ENCODE results near the gene VAMP5.
"Not testable (repeated sequence)": the region's sequence is repeated elsewhere in the genome, so short reads cannot be mapped to it uniquely, and the experiment has no call there.

Gene VAMP5

DNA sequence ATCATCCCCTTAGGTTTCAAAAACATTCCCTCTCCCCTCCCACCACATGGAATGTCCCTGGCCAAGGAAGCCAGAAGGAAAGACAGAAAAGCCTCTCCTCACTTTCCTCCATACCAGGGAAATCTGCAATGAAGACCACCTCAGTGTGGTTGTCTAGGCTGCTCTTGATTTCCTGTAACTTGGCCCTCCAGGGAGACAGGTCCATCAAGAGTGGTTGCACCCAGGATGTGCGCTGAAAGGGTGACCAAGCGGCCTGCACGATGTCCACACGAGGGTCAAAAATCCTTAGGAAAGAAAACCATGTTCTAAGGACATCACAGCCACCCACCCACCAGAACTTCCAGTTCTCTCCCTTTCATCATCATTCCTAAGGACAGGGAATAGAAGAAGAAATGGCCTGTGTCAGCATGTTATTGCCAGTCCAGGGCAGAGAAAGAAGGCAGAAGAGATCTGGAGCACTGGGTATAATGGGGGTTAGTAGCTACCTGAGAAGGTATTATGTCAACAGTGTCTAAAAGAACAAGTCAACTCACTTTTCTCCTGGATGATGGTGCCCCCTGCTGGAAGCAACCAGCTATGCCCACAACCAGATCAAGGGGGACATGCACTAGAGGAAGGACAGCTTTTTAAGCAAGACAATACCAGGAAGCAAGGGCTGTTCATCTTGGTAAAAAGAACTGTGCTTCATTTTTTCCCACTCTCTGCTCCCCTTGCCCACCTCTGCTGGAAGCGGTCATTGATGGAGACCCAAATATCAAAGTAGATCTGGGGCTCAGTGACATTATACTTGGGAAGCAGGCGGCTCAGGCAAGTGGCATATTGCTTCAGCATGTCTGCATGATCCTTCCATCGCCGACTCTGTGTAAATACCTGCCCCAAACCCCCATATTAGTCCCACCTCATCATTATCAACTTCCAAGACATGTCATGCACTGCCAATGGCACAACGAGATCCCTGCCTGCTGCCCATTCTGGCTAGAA is 32.2 kb upstream of the VAMP5 start:
- DNase-seq = peak; percentile 90

DNA sequence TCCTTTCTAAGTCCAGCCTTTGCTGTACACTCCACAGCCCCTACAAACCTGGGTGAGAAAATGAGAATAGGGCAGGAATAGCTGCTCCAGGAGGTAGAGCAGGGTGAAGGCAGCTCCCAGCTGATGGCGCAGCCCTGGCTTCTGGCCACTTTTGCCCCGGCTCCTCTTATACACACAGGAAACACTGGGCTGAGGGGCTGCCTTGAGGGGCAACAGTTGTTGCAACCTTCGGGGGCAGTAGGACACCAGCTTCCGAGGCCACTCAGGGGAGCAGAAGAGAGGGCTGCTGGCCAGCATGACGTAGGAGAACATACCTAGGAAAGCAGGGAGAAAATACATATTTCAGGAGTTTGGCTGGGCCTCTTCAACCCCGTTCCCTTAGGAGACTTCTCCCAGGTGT is 31.0 kb upstream of the VAMP5 start:
- DNase-seq = no peak

DNA sequence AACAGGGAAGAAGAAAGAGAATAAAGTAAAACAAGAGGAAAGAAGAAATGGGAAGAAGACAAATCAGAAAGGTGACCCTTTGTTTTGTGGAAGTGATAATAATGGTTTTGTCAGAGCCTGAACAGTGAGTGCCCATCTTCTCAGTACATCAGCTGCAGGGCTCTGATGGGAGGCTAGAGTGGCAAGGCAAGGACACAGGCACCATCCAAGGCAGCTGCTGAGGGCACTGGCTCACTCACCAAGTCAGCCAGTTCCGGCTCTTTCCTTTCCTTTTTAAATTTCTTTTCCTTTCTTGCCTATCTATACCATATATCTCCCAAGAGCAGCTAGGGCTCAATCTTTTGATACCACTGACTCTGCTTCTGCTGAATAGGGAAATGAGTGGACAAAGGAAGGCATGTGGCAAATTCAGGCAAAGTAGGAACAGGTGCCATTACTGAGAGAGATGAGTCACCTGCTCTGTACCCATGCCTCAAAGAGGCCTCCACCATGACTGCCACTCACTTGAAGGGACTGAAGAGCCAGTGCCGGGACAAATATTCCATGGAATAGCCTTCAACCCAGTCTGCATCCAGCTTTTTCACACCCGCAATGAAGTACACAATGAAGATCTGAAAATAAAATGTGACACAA is 29.1 kb upstream of the VAMP5 start:
- DNase-seq = no peak

DNA sequence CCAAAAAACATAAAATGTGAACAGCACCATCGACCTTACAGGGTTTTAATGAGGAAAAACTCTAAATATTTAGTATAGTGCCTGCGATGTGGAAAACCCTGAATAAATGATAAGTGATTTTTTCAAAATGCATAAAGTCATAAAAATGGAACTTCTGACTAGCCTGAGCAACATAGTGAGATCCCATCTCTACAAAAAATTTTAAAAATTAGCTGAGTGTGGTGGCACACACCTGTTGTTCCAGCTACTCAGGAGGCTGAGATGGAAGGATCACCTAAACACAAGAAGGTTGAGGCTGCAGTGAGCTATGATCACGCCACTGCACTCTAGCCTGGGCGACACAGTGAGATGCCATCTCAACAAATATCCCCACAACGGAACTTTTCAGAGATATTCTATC is 27.1 kb upstream of the VAMP5 start:
- no peak for DNase-seq

DNA sequence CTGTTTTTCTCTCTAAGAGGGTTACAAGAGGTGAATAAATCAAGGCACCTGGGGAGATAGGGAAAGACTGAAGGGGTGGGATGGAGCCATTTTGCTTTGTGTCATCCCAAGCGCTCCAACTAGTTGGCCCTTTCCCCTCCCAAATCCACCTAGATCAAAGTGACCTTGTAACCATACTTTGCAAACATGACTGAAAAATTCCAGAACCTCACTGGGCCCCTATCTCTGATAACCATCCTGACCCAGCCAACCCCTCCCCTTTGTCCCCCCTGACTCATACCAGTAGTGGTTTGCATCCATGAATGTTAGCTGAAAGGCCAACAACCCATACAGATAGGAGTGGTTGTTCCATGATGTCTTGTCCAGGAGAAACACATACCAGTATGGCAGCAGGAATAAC is 26.1 kb upstream of the VAMP5 start:
- no peak for DNase-seq

DNA sequence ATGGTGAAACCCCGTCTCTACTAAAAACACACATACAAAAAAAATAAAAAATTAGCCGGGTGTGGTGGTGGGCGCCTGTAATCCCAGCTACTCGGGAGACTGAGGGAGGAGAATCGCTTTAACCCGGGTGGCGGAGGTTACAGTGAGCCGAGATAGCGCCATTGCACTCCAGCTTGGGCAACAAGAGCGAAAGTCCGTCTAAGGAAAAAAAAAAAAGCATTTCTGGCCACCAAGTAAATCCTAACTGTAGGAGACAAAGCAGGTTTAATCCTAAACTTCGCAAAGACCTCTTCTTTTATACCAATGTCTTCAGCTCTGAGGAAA is 23.9 kb upstream of the VAMP5 start:
- not testable (repeated sequence) for DNase-seq

DNA sequence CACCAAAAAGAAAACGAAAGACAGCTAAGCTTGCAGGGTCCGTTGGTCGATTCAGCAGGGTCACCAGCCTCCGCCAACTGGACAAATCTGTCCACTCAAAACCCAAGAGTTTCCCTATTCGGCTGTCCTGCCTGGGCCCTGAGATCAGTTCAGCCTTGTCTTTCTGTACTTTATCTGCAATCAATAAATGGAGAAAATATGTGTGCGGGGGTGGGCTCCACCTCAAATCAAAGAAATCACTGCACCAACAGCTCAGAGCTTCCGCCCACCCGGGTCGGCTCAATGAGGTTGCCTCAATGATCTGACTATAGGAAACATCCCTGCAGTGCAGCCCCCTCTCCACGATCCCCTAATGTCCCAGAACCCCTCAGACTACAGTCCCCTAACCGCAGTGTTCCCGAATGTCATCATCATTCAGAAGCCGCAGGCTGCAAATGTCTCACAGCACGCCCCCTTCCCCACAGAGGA is 23.4 kb upstream of the VAMP5 start:
- no peak for DNase-seq

DNA sequence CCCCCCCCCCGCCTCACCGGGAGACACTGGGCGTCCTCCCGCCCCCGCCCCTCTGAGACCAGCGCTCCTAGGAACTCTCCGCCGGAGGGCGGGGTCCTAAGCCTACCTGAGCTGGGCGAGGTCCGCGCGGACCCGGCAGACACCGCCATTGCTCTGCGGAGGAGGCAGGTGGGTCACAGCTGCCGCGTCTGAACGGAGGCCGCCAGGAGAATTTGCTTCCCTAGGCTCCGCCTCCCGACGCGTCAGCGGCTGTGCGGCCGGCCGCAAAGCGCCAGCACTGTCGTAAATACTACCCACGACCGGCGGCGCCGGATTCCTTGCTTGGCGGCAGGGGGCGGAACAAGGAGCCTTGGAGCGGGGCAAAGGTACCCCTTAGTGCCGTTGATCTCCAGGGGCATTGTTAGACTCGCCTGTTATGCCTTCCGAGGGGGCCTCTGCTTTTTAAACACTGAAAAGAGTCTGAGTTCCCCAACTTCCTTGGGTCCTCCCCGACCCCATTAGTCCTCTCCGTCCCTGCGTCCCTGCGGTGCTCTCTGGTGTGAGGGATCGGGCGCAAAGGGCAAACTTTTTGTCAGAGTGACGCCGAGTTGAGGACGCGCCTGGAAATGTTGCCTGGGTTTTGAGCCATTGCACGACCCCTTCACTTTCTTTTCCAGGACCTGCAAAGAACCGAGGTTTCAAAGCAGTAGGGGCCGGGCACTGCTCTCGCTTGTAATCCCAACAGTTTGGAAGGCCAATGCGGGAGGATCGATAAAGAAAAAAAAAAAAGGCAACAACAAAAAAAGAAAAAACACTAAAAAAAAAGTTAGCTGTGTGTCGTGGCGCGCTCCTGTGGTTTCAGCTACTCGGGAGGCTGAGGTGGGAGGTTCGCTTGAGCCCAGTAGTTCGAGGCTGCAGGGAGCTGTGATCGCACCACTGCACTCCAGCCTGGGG is 22.7 kb upstream of the VAMP5 start, which contains the start of gene GGCX:
TSS of gene GGCX (minus strand) at position 214 of the 933 bp plus-strand sequence. CDS start at position 149, 65 bp downstream.
- DNase-seq = peak; percentile 95

DNA sequence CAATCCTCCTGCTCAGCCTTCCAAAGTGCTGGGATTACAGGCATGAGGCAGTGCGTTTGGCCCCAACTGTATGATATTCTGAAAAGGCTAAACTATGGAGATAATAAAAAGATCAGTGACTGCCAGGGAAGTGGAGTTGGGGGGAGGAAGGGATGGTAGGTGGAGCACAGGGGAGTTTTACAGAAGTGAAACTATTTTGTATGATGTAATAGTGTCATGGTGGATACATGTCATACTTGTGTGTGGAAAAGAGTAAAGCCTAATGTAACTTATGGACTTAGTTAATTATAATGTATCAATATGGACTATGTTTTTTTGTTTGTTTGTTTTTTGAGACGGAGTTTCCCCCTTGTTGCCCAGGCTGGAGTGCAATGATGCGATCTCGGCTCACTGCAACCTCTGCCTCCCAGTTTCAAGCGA is 20.1 kb upstream of the VAMP5 start:
- DNase-seq = no peak

DNA sequence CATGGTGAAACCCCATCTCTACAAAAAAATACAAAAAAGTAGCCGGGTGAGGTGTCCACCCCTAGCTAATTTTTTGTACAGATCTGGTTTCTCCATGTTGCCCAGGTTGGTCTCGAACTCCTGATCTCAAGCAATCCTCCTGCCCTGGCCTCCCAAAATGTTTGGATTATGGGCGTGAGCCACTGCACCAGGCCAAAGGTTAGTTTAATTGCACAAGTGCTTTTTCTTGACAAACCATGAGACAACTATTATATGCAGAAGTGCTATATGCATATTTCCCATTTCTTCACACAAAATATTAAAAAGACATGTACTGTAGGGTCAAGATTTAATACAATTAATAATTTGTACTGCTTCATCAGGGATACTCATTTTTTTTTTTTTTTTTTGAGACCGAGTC is 18.0 kb upstream of the VAMP5 start:
- no peak for DNase-seq

DNA sequence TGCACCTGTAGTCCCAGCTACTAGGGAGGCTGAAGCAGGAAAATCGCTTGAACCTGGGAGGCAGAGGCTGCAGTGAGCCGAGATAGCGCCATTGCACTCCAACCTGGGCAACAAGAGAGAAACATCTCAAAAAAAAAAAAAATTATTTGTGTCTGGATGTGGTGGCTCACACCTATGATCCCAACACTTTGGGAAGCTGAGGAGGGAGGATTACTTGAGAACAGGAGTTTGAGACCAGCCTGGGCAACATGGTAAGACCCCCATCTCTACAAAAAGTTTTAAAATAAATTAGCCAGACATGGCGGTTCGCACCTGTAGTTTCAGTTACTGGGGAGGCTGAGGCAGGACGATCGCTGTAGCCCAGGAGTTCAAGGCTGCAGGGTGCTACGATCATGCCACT is 8.5 kb upstream of the VAMP5 start:
- DNase-seq = no peak

DNA sequence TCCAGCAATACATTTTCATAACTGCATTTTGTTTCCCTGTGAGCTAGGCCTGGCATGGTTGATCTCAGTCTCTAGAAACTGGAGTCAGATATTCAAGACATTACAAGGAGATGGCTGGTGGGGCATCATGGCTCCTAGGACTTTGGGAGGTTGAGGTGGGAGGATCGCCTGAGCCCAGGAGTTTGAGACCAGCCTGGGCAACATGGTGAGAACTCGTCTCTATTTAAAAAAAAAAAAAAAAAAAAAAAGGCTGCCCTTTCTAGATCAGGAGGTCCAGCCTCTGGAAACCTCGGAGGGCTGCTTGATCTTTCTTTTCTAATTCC is 7.2 kb upstream of the VAMP5 start:
- no peak for DNase-seq

DNA sequence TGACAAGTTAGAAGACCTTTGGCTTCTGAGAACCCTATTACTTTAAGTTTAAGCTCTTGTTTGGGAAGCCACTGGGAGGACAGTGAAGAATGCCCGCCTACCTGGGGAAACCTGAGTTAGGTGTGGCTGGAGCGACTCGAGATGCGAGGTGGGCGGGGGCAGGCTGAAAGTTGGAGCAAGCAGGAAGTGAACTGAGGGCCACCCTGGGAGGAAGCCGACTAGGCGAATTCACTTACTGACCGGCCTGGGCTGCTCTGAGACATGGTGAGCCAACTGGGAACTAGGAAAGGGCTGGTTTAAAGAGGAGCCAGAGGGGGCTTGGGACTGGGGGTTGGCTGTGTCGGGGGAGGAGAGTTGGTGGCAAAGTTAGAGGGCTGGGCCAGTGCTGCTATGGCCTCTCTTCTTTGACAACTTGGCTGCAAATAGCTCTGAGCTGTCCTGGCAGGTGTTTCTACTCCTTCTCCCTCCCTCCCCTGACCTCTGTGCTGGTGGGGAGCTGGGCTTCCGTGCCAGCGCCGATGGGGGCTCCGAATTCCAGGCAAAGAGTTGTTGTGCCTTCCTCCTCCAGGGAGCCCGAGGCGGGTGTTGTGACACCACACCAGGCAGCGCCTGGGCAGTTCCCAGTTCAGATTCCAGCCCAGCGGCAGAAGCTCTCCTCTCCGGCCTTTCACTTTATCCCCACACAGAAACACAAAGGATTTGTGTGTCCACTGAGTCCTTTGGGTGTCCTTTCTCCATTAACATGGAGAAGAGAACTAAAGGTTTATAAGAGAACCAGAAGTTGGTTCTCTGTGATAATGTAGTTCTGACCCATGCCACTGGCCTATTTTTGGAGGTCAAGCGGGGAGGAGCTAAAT is 6.6 kb upstream of the VAMP5 start, which contains the start of gene VAMP8:
TSS of gene VAMP8 (plus strand) at position 201 of the 857 bp plus-strand sequence. CDS start at position 262, 61 bp downstream.
- peak; percentile 56 for DNase-seq

DNA sequence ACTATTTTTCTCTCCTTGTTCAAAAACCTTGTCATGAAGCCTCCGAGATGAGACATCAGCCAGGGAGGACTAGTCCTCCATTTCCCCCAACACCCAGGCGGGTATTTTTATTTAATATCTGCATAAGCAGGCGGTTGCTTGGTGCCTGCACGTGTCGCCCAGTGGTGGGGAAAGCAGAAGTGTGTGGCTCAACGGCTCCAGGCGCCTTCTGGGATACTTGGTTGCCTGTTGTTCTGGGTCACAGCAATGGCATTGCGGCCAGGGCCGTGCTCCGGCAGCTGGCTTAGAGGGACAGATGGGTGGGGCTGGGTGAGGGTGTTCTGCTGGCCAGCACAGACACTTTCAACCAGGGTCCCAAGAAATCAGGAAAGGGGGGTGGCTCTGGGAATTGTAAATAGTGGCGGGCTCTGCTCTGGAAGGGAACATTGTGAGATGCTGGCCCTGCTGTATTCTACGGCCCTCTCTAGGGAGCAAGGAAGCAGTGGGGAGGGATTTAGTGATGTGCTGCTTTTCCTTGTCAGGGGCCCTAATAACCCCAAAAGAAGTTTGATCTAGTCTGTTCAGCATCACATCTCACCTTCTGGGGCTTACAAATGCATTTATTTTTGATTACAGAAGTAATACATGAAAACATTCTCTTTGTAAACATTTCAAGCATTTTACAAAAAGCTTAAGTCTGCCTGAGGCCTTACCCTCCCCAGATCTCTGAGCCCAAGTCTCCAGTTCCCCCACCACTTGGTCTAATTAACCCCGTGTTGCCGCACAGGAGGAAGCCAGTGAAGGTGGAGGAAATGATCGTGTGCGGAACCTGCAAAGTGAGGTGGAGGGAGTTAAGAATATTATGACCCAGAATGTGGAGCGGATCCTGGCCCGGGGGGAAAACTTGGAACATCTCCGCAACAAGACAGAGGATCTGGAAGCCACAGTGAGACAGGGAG is 5.7 kb upstream of the VAMP5 start:
- DNase-seq = peak; percentile 65

DNA sequence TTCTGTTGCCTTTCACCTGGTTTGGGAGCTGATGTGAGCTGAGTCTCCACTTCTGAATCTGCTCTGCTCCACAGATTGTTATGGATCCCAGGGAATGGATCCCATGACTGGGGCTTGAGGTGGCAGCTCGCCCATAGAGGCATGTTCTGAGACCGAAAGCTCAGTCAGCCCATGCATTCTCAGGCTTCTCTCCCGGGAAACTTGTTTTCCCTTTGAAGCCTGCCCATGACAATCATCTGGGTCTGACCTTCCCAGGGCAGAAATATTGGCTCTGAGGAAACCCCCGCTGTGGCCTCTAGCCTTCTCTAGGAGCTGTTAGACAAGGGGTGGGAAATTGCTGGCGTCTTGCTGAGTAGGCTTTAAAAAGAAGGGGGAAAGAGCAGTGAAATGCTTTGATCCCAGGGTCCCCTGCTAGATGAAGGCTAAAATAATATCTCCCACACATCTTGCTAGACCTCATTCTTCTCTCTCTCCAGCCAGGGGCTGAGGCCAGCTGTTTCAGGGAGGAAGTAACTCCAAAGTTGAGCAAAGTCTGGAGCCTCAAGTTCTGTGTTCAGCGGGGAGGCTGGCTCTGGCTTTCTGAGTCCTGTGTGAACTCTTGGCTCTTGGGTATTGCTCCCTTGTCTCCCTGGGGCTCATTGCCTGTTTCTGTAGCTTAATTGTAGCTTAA is 4.8 kb upstream of the VAMP5 start:
- no peak for DNase-seq

DNA sequence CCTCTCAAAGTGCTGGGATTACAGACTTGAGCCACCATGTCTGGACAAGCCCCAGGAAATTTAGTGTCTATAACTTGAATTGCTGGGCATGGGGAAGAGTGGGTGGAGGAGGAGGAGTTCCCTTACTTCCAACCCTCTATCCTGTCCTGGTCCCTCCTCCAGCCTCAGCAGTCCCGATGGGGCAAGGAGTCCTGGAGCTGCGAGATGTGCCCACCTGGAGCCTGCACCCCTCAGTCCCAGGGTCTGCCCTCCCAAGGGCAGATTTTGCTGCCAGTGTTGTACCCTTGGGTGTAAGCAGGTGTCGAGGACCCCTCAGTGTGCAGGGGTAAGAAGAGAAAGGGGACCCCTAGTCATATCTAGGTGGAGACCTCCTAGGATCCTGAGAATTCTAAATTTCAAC is 4.0 kb upstream of the VAMP5 start:
- no peak for DNase-seq

DNA sequence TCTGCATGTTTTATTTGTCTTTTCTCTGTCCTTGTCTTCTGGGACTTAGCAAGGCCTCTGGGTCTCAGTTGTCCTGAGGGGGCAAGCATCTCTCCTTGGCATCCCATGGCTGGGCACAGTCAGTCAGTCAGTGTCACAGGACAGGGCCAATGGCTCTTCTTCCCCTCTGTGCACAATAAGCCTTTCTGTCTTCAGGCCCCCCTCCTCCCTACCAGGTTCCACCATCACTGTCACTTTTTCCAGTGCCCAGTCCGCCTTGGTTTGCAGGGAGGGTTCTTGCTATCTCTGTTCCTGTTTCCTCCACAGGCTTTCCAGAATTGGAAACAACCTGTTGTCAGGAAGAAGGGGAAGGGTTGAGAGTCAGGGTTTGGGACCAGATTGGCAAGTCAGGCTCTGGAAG is 1.7 kb upstream of the VAMP5 start:
- no peak for DNase-seq

DNA sequence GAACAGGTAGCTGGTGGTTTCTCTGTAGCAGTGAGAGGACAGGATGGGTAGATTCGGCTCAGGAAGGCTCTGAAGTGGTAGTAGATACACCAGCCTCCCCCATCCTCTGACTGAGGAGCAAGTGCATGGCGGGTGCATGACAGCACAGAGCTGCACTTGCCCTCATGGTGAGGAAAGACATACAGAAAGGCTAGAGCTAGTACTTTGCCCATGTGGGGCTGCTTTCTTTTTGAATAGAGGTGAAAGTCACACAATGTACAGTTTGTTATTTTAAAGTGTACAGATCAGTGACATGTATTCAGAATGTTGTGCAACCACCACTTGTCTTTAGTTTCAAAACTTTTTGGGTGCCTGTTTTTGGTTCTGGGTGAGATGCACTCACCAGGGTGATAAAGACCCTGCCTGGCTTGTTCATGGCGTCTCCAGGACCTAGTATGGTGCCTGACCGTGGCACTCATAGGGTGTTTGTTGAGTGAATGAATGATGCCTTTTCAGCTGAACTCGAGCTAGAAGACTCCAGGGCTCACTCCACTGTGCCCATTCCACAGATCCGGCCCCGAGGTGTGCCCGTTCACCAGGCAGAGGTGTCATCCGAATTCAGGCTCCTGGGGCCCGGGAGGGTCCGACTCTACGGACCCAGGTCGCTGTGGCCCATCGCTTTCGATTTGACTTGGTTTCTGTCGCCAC is 421 bp upstream of the VAMP5 start:
- DNase-seq = no peak

All from hematopoietic multipotent progenitor cell treated with erythropoietin and hydrocortisone succinate and interleukin-3 and kit ligand, for 8 days (in vitro differentiated cells).